GM12878 (cell line): ENCODE results near the gene MMP13. TPM values are rescaled to one million over a fixed set of nuclear protein-coding genes. Genes with fewer than 3 reads are reported as not detected.

ENCODE experiments used
- ATF7 ChIP-seq: fragments of 450-650 bp; IDR thresholded peaks from 2 replicates; pipeline ENCODE4 v1.6.1; 2016; ENCODE audit warnings: low read depth, mild to moderate bottlenecking
- BCL11A ChIP-seq: IDR thresholded peaks from 2 replicates; pipeline ENCODE4 v1.6.1; 2011; ENCODE audit warnings: low read depth, low read length
- BMI1 ChIP-seq: fragments of 450-650 bp; IDR thresholded peaks from 2 replicates; pipeline ENCODE4 v1.6.1; 2016; ENCODE audit warnings: mild to moderate bottlenecking, moderate library complexity, borderline replicate concordance
- CHD2 ChIP-seq: IDR thresholded peaks from 2 replicates; pipeline ENCODE4 v1.6.1; 2011; ENCODE audit warnings: low read depth, low read length, improper control_type of control experiment, borderline replicate concordance
- CREB1 ChIP-seq: IDR thresholded peaks from 2 replicates; pipeline ENCODE4 v1.6.1; 2012; ENCODE audit warnings: low read depth, mild to moderate bottlenecking, inconsistent platforms
- E2F8 ChIP-seq: fragments of 450-650 bp; IDR thresholded peaks from 2 replicates; pipeline ENCODE4 v1.6.1; 2018; ENCODE audit warnings: mild to moderate bottlenecking, low read depth, moderate library complexity; ENCODE audit not compliant: partially characterized antibody
- EED ChIP-seq: sonication (generic); IDR thresholded peaks from 2 replicates; pipeline ENCODE4 v1.6.1; 2016; ENCODE audit warnings: antibody characterized with exemption, low read depth
- EP300 ChIP-seq, 2 experiments: fragments of 150-350 bp in 1 of 2; IDR thresholded peaks; 2 replicates each; pipeline ENCODE4 v1.6.1; 2011 to 2012; ENCODE audit warnings: low read depth in 2 of 2, low read length in 2 of 2, borderline replicate concordance in 1 of 2, improper control_type of control experiment in 1 of 2, inconsistent platforms in 1 of 2; ENCODE audit not compliant: control insufficient read depth in 1 of 2
- KDM1A ChIP-seq: fragments of 200-600 bp; sonication (generic); IDR thresholded peaks from 2 replicates; pipeline ENCODE4 v1.6.1; 2016; ENCODE audit warnings: borderline replicate concordance
- MLLT1 ChIP-seq: fragments of 450-650 bp; IDR thresholded peaks from 2 replicates; pipeline ENCODE4 v1.6.1; 2016; ENCODE audit warnings: mild to moderate bottlenecking
- MTA2 ChIP-seq: fragments of 450-650 bp; IDR thresholded peaks from 2 replicates; pipeline ENCODE4 v1.6.1; 2016; ENCODE audit warnings: low read depth, mild to moderate bottlenecking, moderate library complexity
- MYB ChIP-seq: fragments of 150-350 bp; IDR thresholded peaks from 2 replicates; pipeline ENCODE4 v1.6.1; 2014; ENCODE audit warnings: mild to moderate bottlenecking, low read depth, low read length, borderline replicate concordance
- MYC ChIP-seq: IDR thresholded peaks from 2 replicates; pipeline ENCODE4 v1.6.1; 2011; ENCODE audit warnings: mild to moderate bottlenecking, low read length, moderate library complexity, inconsistent platforms; ENCODE audit not compliant: insufficient read depth, insufficient replicate concordance, insufficient read length, severe bottlenecking
- NKRF ChIP-seq: fragments of 450-650 bp; conservative IDR thresholded peaks from 2 replicates; pipeline ENCODE4 v1.6.1; 2017; ENCODE audit warnings: mild to moderate bottlenecking, moderate library complexity
- NR2F1 ChIP-seq: fragments of 450-650 bp; conservative IDR thresholded peaks from 2 replicates; pipeline ENCODE4 v1.6.1; 2017; ENCODE audit warnings: mild to moderate bottlenecking
- RCOR1 ChIP-seq: conservative IDR thresholded peaks from 2 replicates; pipeline ENCODE4 v1.6.1; 2012; ENCODE audit warnings: low read depth, low read length, improper control_type of control experiment
- SMARCA5 ChIP-seq: fragments of 450-650 bp; IDR thresholded peaks from 2 replicates; pipeline ENCODE4 v1.6.1; 2017; ENCODE audit warnings: mild to moderate bottlenecking
- STAT3 ChIP-seq: IDR thresholded peaks from 2 replicates; pipeline ENCODE4 v1.6.1; 2011; ENCODE audit warnings: low read depth, low read length, improper control_type of control experiment
- ZNF687 ChIP-seq: fragments of 450-650 bp; IDR thresholded peaks from 2 replicates; pipeline ENCODE4 v1.6.1; 2017; ENCODE audit warnings: mild to moderate bottlenecking, moderate library complexity
- polyA plus RNA-seq, 11 experiments: library from polyadenylated mRNA; depleted of rRNA in 4 of 11; unstranded in 6 of 11; stranded (reverse) in 5 of 11; fragments of >200 nt; fragmentation: Nextera tagmentation in 4 of 11; fragmentation: Illumina TruSeq in 1 of 11; extraction: Ambion mirVana in 4 of 11; extraction: Trizol in 1 of 11; gene quantifications; 1 replicate in 1 of 11; 2 replicates in 10 of 11; pipeline versions ENCODE4 v1.2.1 to v1.2.3, GENCODE V29; 2011 to 2016; ENCODE audit warnings: inconsistent platforms in 2 of 11, missing spikeins in 2 of 11, low read depth in 1 of 11
- total RNA-seq, 4 experiments: library from RNA; depleted of rRNA in 3 of 4; stranded (reverse); fragments of >200 nt in 3 of 4; fragmentation: Illumina TruSeq in 1 of 4; extraction: Trizol in 1 of 4; gene quantifications; 2 replicates each; pipeline versions ENCODE4 v1.2.1 to v1.2.3, GENCODE V29; 2013 to 2021

The MMP13 gene
- total and polyA plus RNA-seq, 10 of the 15 experiments (the other 5 are each of a cell fraction or from before 2014, with no cell fraction given) = 0.05 TPM; not detected in 9

- 0 out of 2 replicates have a peak, but pooled peaks have one; percentile 37 for TF ChIP-seq CHD2
- TF ChIP-seq STAT3 = no peak
- TF ChIP-seq EP300 (IDR thresholded peaks at IDR 0.05; ENCODE audit: borderline replicate concordance in 1 of 2, control insufficient read depth in 1 of 2, low read depth in 2 of 2, low read length in 2 of 2) = peak in 1 of 2 experiments; percentile 63; a peak in 1 of 4 replicates
- no peak for TF ChIP-seq EED
- TF ChIP-seq ATF7 = peak; percentile 63
- peak; percentile 82 for TF ChIP-seq ZNF687
- TF ChIP-seq MLLT1 = peak; percentile 66; the same call in 1 of the 2 replicates
- TF ChIP-seq NR2F1 = peak; percentile 94
- no peak for TF ChIP-seq MYB
- TF ChIP-seq BMI1 = 0 out of 2 replicates have a peak, but pooled peaks have one; percentile 45
- peak; percentile 86 for TF ChIP-seq SMARCA5
- TF ChIP-seq CREB1 = no peak
- TF ChIP-seq BCL11A = peak; percentile 54
- TF ChIP-seq NKRF = no peak
- TF ChIP-seq E2F8 = peak; percentile 40
- no peak for TF ChIP-seq KDM1A
- no peak for TF ChIP-seq MYC
- peak; percentile 70 for TF ChIP-seq MTA2
- TF ChIP-seq RCOR1 = no peak
Observed at GRCh38 chr11:102933627-102934026, 21.9 kb downstream of the MMP13 start (continued).
